GM21360 (cell line): ENCODE data around the gene SOX1.

Experiments
- ATAC-seq: cut with Tn5 transposase; IDR thresholded peaks from one replicate; pipeline ENCODE4 v1.9.1; 2021; ENCODE audit warnings: mild to moderate bottlenecking, moderate library complexity; ENCODE audit not compliant: unreplicated experiment

SOX1 gene

DNA sequence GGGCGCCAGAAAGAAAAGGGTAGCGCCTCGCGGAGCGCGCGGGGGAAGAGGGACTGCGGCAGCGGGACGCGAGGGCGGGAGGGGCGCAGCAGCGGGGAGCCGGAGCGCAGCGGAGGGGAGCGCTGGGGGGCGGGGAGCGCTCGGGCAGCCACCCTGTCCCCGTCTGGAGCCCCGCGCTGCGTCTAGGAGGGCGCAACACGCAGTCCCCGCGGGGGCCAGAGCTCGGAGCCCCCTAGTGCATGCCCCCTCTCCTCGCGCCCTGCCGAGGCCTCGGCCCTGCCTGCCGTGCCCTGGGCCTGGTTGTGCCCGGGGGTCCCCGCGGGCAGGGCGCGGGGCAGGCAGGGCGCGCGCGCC is 37.9 kb downstream of the SOX1 start:
- no peak for ATAC-seq

DNA sequence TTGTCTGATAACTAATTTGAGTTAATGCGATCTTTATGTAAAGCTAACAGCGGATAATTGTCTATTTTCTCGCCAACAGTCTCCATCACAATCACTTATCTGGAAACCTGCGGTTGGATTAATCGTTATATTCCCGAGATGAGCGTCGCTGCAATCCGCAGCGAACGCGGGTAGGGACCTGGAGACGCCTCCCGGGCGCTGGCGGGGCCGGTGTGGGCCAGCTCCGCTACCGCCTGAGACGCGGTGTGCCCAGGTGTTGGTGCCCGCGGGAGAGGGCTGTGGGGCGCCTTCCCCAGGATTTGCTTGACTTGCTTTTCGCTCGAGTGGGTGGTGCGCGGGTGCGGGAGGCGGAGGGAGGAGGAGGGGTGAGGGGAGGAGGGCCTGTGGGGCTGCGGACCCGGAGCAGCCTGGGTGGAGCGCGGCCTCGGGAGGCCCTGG is 38.3 kb downstream of the SOX1 start:
- no peak for ATAC-seq

DNA sequence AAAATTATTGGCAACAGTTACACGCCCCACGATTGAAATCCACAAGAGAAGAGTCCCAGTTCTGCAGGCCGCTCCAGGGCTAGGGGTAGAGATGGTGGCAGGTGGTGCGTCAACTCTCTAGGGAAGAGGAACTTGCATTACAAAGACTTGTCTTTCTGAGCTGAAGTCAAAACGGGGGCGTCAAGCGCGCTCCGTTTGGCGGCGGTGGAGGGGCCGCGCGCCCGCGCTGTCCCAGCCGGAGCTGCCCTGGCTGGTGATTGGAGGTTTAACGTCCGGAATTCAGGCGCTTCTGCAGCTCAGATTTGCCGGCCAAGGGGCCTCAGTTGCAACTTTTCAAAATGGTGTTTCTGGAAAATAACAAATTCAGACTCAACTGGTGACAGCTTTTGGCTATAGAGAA is 38.9 kb downstream of the SOX1 start:
- no peak for ATAC-seq

DNA sequence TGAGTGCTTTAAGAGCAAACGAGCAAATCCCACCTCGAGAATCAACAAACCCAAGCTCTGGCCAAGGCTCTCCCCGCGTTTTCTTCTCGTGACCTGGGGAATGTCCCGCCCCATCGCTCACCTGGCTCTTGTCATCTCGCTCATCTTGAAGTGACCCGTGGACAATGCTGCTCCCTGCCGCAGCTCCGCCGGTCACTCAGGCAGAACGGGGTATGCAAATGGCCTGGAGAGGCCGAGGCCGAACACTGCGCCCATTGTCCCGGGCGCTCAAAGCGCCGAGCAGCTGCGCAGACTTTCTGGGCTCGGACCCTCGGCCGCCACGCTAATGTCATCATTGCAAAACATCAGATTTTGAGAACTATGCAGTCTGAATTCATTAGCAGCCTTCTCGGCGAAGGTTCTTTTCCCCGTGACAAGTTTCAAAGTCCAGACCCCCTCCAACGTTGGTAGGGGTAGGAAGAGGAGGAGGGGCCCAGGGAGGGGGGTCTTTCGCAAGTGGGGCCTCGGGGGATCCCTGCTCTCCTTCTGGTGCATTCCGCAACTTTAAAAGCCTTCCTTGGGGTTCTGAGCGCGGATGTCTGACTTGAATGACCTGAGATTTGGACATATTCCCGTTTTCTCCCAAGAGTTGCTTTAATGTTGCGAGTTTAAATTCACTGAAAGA is 39.7 kb downstream of the SOX1 start:
- ATAC-seq, result no peak

DNA sequence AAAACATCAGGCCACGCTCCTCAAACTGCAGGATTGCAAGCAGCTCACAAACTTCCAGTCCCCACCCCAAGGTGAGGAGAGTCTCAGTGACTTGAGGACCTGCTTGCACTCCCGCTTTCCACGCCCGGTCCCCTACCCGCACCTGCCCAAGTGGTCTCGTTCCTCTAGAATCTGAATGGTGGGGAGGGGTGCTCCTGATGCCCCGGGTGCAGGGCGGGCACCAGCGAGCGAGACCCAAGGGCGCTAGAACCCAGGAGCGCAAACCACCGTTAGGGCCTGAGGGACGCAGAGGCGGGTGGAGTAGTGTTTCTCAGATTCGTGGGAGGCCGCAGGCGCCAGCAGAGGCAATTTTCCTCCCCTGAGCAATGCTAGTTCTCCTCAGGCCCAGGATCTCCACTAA is 40.3 kb downstream of the SOX1 start:
- no peak for ATAC-seq

DNA sequence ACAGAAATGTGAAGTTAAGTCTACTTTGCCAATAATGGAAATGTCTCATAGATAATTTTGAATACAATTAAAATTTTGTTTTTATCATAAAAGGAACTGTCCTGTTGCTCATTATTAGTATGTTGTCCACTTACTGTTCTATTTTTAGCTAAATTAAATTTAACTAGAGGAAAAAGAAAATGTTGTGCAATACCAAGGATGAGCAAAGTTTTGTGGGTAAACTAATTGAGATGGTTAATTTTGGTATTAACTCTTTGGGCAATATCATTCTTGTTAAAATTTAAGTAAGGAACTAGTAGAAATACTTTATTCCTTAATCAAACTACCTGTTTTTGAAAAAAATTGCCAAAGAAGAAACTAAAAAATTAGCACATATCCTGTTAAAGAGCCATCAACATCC is 43.5 kb downstream of the SOX1 start:
- no peak for ATAC-seq

DNA sequence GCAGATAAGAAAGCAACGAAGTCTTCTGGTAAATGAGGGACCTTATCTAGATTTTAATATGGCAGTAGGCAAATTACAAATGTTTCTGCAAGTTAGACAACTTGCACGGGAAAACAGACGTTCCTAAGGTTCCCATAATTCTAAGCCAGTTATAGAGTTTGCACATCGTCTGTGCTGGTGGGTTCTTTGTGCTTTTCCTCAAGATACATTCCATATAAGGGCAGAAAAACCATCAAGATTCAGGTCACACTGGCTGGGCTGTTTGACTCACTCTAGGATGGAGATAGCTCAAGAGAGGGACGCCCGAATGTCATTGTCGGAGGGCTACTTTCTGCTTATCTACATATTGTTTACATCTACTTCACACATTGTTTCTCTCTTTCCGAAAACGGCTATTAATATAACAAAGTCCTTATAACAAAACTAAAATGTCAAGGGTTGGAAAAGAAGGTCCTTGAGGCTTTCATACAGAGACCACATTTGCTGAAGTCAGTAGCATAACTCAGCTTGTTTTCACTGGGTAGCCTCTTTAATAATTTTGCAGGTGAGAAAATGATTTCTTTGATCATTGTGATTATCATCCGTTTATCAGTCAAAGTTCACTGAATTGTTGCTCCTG is 44.4 kb downstream of the SOX1 start:
- ATAC-seq, result no peak

DNA sequence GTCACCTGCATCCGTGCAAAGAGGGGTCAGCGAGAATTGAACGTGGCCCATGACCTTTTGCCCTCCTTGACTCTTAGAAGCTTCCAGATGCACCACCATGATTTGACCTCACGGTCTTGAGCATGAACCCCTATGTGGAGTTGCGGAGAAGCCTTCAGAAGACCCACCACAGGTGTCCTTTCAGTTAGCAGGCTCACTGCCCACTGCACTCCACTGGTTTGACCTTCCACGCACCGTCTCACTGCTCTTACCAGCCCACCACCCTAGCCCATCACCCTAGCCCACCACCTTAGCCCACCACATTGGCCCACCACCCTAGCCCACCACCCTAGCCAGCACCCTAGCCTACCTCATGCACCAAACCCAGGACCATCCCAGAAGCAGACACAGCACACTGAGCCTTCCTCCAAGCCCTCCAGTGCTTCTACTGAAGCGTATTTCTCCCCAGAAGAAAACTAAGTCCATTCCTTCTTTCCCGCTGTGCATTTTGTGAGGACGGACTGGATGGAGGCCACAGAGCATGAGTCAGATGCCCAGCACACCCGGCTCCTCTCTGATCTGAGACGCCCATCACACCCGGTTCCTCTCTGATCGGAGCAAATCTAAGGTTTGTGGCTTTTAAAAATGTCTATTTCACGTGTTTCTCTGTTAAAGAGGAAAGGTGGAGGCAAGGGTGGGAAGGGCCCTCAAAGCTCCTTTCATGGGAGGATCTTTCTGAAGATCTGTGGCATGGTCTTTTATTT is 45.8 kb downstream of the SOX1 start:
- ATAC-seq, result no peak

DNA sequence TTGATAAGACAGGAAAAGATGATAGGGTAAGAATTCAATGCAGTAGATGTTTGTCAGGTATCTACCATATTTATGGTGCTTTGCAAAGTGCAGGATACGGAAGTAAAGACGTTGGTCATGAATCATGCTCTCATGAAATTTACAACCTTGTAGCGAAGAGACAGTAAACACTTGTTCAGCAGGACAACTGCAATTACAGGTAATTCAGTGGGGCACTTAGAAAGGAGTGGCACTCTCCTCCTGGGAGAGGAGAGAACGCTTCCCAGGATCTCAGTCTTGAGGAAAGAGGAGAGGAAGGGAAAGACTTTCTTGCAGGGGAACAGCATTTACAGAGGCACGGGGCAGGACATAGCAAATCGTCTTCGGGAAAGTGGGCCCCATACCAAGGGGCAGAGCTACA is 46.4 kb downstream of the SOX1 start:
- ATAC-seq, result no peak

DNA sequence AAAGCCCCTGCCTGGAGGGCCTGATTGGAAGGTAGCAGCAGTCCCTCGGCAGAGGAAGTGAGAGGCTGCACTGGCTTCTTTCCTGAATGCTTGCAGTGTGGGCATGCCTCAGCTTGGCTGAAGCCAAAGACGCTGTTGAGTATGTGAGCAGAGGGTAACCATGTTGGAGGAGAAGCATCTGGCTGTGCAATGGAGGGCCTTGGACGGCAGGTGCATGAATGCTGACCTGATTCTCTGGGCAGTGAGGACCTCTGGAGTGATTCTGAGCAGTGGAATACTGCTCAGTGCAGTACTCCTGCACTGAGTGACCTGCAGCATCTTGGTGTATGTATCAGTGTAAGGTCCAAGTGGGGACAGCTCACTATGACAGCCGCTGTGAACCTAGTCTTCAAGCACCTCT is 46.9 kb downstream of the SOX1 start:
- no peak for ATAC-seq

DNA sequence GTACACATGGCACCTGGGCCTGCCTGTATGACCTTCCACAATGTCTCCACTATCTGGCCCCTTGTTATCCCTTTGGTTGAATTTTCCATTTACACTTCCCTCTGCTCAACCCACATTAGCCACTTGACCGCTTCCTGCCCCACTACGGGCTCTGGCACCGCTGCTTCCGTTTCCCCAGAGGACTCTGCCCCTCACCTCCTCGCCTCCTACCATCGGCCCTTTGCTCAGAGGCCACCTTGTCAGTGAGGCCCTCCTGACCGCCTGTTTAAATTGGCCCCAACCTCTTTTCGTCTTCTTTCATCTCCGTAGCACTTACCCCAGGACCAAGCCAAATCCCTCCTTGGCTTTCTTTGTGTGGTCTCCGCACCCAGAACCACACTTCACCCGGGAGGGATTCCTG is 47.4 kb downstream of the SOX1 start:
- ATAC-seq, result no peak

DNA sequence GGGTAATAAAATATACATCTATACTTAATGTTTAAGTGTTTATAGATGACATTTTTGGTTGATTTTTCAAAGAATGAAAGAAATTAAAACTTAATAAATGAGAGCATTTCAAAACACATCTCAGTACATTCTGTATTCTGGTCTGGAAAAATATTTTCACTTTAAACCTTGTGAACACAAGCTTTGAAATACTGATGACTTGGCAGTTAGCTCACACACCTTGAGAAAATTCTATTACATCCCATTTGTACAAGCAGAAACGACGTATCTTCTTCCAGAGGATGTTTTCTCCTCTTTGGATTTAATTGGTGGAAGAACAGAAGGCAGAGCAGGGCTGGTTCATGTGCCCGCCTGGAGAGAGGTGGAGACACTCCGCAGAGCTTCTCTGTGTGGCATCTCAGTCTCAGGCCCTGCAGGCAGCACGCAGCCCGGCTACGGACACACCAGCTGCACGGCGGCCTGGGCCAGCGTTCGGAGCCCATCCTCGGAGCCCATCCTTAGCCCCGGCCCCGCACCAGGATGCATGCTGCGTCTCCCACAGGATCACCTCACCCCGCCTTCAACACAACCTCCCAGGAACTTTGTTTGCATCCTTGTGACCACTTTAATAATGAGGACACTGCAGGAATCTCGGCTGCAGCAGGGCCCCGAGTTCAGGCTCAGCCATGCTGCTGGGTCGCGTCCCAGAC is 48.6 kb downstream of the SOX1 start:
- no peak for ATAC-seq

DNA sequence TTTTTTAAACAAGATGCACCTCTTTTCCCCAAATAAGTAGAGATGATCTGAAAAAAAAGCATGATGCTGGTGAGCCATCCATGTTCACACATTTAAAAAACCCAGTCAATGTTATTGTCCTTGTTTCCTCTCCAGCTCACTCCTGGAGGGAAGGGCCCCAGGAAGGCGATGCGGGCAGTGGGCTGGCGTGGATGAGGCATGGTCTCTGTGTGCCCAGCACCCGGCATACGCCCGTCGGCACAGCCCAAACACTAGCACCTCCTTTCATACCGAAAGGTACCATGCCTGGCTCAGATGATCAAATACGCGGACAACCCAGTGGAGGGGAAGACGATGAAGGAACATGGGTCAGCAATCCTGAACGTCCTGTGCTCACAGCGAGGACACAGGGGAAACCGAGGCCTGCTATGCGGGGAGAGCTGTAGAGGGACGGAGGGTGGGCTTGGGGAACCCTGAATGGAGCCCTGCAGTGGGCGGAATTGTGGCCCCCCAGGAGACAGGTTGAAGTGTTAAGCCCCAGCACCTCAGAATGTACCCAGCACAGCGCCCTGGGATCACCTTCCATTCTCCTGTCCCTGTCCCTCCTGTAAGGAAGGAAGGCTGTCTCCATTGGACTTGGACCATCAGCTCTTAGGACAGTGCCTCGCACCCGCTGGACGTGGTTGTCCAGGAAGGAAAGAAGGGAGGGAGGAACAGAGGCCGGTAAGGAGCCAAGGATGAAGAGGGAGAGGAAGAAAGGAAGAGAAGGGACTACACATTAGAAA is 49.4 kb downstream of the SOX1 start:
- no peak for ATAC-seq

DNA sequence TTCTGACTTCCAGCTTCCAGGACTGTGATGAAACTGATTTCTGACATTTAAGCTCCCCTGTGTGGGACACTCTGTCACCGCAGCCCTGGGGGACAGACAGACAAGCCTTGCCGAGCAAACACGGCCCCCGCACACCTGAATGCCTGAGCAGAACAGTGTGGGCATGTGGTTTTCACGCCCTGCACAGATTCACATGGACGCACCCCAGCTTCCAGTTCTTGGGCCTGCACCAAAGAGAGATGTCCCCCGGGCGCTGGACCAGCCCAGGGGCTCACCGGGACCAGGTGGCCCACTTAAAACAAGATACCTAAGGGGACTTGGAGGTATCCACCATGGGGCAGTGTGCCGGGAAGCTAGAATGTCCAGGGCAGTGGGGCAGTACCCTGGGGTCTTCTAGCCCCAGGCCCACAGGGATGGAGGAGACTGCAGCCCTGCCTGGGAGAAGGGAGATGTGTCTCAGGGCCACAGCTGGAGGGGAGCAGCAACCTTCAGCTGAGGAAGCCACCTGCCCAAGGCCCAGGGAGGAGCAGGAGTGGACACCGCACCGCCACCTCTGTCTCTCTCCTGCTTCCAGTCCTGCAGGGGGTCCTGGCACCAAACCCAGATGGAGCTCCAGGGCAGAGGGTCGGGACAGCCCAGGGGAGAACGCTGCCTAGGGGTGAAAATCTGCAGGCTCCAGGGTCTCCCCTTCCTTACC is 50.5 kb downstream of the SOX1 start:
- no peak for ATAC-seq

DNA sequence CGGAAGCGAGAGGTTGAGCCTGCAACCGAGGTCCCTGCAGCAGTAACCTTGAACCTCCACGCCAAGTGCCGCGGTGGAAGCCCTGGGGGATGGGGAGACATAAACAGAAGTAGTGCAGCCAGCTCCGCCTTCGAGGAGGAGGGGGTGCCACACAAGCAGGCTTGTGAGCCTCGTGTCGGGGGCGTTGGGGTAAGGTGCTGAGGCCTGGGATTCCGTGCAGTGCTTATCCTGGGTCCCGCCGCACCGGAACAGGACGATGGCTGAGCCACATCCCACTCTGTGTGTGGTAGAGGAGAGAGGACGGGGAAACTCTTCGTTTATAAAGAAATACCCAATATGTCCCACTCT is 51.0 kb downstream of the SOX1 start:
- ATAC-seq, result no peak

DNA sequence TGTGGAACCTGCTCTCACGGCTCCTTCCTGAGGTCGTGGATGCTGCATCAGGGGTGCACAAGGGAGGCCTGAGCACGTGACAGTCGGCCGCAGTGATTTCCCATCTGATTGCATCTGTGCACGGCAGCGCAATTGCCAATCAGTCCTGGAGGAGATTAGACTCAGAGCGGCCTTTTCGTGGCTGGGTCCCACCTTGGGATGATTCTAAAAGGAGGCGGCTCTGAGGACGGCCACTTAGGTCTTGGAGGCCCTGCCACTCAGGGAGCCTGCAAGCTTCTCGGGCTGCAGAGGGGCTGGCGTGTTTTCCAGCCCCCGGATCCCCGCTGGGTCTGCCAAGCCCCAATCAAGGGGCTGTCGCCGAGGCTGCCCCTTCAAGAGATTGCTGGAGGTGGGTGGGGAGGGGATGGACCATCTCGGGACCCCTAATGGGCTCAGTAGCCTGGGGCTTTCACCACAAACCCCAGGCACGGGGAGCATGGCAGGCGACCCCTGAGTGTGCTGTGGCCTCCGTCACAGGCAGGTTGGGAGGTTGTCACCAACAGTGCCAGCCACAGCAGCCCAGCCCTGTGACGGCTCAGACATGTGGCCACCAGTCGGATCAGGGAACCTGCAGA is 51.6 kb downstream of the SOX1 start:
- ATAC-seq, result no peak

DNA sequence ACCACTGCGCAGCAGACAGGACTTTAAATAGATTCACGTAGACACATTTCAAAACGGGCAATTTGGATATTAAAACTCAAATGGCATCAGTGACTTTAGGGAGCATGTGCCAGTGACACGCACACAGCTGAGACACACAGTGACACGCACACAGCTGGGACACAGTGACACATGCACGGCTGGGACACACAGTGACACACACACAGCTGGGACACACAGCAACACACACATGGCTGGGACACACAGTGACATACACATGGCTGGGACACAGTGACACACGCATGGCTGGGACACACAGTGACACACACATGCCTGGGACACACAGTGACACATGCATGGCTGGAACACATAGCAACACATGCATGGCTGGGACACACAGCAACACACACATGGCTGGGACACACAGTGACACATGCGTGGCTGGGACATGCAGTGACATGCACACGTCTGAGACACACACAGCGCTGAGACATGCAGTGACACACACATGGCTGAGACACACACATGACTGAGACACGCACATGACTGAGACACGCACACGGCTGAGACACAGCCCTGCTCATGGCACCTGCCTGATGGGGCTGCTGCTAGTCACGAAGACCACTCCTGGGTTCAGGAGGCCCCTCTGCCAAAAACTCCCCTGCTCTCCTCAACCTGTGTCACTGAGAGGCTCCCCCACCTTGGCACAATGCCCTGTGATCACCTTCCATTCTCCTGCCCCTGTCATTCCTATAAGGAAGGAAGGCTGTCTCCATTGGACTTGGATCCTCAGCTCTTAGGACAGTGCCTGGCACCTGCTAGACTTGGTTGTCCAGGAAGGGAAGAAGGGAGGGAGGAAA is 52.5 kb downstream of the SOX1 start:
- ATAC-seq, result no peak

DNA sequence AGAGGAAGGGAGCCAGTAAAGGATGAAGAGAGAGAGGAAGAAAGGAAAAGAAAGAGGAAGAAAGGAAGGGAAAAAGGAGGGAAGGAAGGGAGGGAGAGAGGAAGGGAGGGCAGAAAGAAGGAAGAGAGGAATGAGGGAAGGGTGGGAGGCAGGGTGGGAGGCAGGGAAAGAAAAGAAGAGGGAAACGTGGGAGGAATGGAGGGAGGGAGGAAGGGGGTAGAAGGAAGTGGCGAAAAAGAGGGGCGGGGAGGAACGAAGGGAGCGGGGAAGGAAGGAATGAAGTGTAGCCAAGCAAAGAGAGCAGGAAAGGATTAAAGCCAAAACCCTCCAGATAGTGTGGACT is 53.1 kb downstream of the SOX1 start:
- ATAC-seq, result no peak
